Spleen (tissue), 7 donors: ENCODE data around the gene AHCYL2.
"Not testable (repeated sequence)": the region's sequence is repeated elsewhere in the genome, so short reads cannot be mapped to it uniquely, and the experiment has no call there.

Experiments
- CTCF ChIP-seq, 11 experiments: fragments of 200-600 bp in 7 of 11; fragments of 450-650 bp in 4 of 11; sonication (generic) in 4 of 11; IDR thresholded peaks in 8 of 11; conservative IDR thresholded peaks in 3 of 11; 1 replicate in 7 of 11; 2 replicates in 4 of 11; pipeline versions ENCODE4 v1.4.0 to v1.8.0; 2016 to 2021; ENCODE audit warnings: antibody characterized with exemption in 11 of 11, inconsistent platforms in 4 of 11, mild to moderate bottlenecking in 1 of 11
- POLR2A ChIP-seq, 3 donors: fragments of 450-650 bp; IDR thresholded peaks; one replicate each; pipeline ENCODE4 v1.5.1; 2017; ENCODE audit warnings: antibody characterized with exemption in 3 of 3, mild to moderate bottlenecking in 1 of 3
- donor health status: DM: no; HTN: no; CAD: no; lungs with moderate emphysema.
- donor health status: DM: no; HTN: no; CAD: no.
- donor health status: DM: no; HTN: no; CAD: no.

- TF ChIP-seq POLR2A (IDR thresholded peaks at IDR 0.05); CTCF (IDR thresholded peaks at IDR 0.05 in 8 of 11, conservative IDR thresholded peaks at IDR 0.05 in 3 of 11): not testable (repeated sequence)
Measured at GRCh38 chr7:129447445-129447844, 222.6 kb downstream of the AHCYL2 start.
